AG04449 (cell line): ENCODE data around the gene WIZ.
"Not testable (repeated sequence)": the region's sequence is repeated elsewhere in the genome, so short reads cannot be mapped to it uniquely, and the experiment has no call there.

Experiments
- CTCF ChIA-PET: fragments of 350-600 bp; formaldehyde crosslinking; extraction: SDS; loops from one replicate; lab custom pipeline; 2021; ENCODE audit warnings: antibody characterized with exemption; lab: Yijun Ruan, JAX
- POLR2A ChIA-PET: fragments of 400-600, 350-600 bp; formaldehyde crosslinking; extraction: SDS; loops from one replicate; lab custom pipeline; 2020; ENCODE audit warnings: antibody characterized with exemption, inconsistent platforms; lab: Yijun Ruan, JAX
- DNase-seq: peaks from one replicate; pipeline ENCODE4 v3.0.0-alpha.2; 2010; ENCODE audit warnings: low read depth, low spot score
- H3K4me3 ChIP-seq: 2 replicates; pipeline ENCODE4 v1.5.1; 2011; ENCODE audit warnings: low read depth, mild to moderate bottlenecking, control low read depth, low read length
- CTCF ChIP-seq: IDR thresholded peaks from one replicate; pipeline ENCODE4 v1.5.1; 2011; ENCODE audit warnings: mild to moderate bottlenecking, moderate library complexity, low read length, control low read depth, inconsistent platforms; ENCODE audit not compliant: insufficient read depth; ENCODE audit errors: missing control alignments

Gene WIZ

GRCh38 chr19:15397236-15397635 is 52.5 kb downstream of the WIZ start:
- ChIA-PET POLR2A (no interaction called here), CTCF (interaction anchor here (1.1 kb wide), 1 partner anchor 20 kb away, joined by 3 read pairs; no protein-coding TSS in a partner anchor)
- no peak for TF ChIP-seq CTCF
- H3K4me3 ChIP-seq, result no peak overlapping the region
- DNase-seq, result no peak

GRCh38 chr19:15396436-15396835 is 53.3 kb downstream of the WIZ start:
- ChIA-PET CTCF (no interaction called here), POLR2A (no interaction called here)
- DNase-seq, result no peak
- no peak overlapping the region for H3K4me3 ChIP-seq
- TF ChIP-seq CTCF, result no peak

GRCh38 chr19:15395251-15395650 is 54.5 kb downstream of the WIZ start:
- CTCF ChIA-PET, POLR2A ChIA-PET, H3K4me3 ChIP-seq, DNase-seq: not testable (repeated sequence)

- POLR2A ChIA-PET, result no interaction called here
- CTCF ChIA-PET, result interaction anchor here (0.6 kb wide), 1 partner anchor 9 kb away, joined by 3 read pairs; no protein-coding TSS in a partner anchor
- DNase-seq, result no peak
- no peak for TF ChIP-seq CTCF
- no peak overlapping the region for H3K4me3 ChIP-seq
Observed at GRCh38 chr19:15394426-15394825, 55.3 kb downstream of the WIZ start.

- no peak for DNase-seq
- POLR2A ChIA-PET, result no interaction called here
- CTCF ChIA-PET, result interaction anchor here (0.6 kb wide), 1 partner anchor 8 kb away, joined by 3 read pairs; no protein-coding TSS in a partner anchor
Observed at GRCh38 chr19:15393963-15394362, 55.8 kb downstream of the WIZ start.

GRCh38 chr19:15390814-15391213 is 58.9 kb downstream of the WIZ start:
- CTCF ChIA-PET, result no interaction called here
- no peak for DNase-seq
- POLR2A ChIA-PET, result no interaction called here
- no peak overlapping the region for H3K4me3 ChIP-seq
- TF ChIP-seq CTCF, result no peak

More at GRCh38 chr19:15393963-15394362, 55.8 kb downstream of the WIZ start:
- no peak for TF ChIP-seq CTCF
- no peak overlapping the region for H3K4me3 ChIP-seq

GRCh38 chr19:15381864-15382263 is 67.9 kb downstream of the WIZ start:
- H3K4me3 ChIP-seq, result no peak overlapping the region
- no peak for TF ChIP-seq CTCF
- ChIA-PET POLR2A (no interaction called here), CTCF (no interaction called here)
- no peak for DNase-seq
